Esophagus squamous epithelium (tissue), 5 donors: Measurements from ENCODE around the gene TMEM178B. TPM values are rescaled to one million over a fixed set of nuclear protein-coding genes. Genes with fewer than 3 reads are reported as not detected.

Source experiments
- DNase-seq: peaks from one replicate; lab custom pipeline; 2025; lab: John Stamatoyannopoulos, UW
- H3K27ac ChIP-seq, 4 donors: fragments of 200-600 bp; sonication (generic); one replicate each; pipeline ENCODE4 v1.5.1; 2016 to 2019; ENCODE audit warnings: mild to moderate bottlenecking in 1 of 4
- H3K27me3 ChIP-seq, 4 donors: fragments of 200-600 bp; sonication (generic); 1 replicate in 3 of 4; 2 replicates in 1 of 4; pipeline versions ENCODE4 v1.5.1 to v1.6.0; 2017 to 2021; ENCODE audit warnings: antibody characterized with exemption in 1 of 4
- H3K36me3 ChIP-seq, 3 donors: fragments of 200-600 bp; sonication (generic); one replicate each; pipeline ENCODE4 v1.5.1; 2016 to 2019
- H3K4me1 ChIP-seq, 3 donors: fragments of 200-600 bp; sonication (generic); one replicate each; pipeline ENCODE4 v1.5.1; 2017 to 2019
- H3K4me3 ChIP-seq, 4 donors: fragments of 200-600 bp; sonication (generic); 1 replicate in 3 of 4; 2 replicates in 1 of 4; pipeline ENCODE4 v1.5.1; 2016 to 2019; ENCODE audit warnings: mild to moderate bottlenecking in 2 of 4, moderate library complexity in 1 of 4
- H3K9me3 ChIP-seq, 3 donors: fragments of 200-600 bp; sonication (generic); one replicate each; pipeline ENCODE4 v1.5.1; 2016 to 2019
- CTCF ChIP-seq, 6 experiments: fragments of 450-650 bp in 4 of 6; fragments of 200-600 bp in 2 of 6; sonication (generic) in 2 of 6; IDR thresholded peaks; one replicate each; pipeline ENCODE4 v1.5.1; 2016 to 2019; ENCODE audit warnings: antibody characterized with exemption in 6 of 6, mild to moderate bottlenecking in 4 of 6, moderate library complexity in 4 of 6
- POLR2A ChIP-seq, 4 donors: fragments of 450-650 bp; IDR thresholded peaks; one replicate each; pipeline ENCODE4 v1.6.1; 2017; ENCODE audit warnings: antibody characterized with exemption in 4 of 4, mild to moderate bottlenecking in 4 of 4, moderate library complexity in 3 of 4
- WGBS, 2 donors: methylation state at CpG; one replicate each; pipeline ENCODE4 v1.1.5; 2018; 5-methylcytosine and 5-hydroxymethylcytosine counted together
- intact Hi-C: fragments of 100-400 bp; cut with DNase I; formaldehyde crosslinking; loops from one replicate; pipeline ENCODE4 v1.15.0; 2022
- total RNA-seq, 4 donors: library from RNA; depleted of rRNA; stranded (reverse); fragments of >200 nt; gene quantifications; one replicate each; pipeline ENCODE4 v1.1.0, GENCODE V29; 2016
- donor health status: DM: yes; HTN: yes; CAD: no.

The TMEM178B gene
- total RNA-seq, 4 donors from 2014 or later = 0.95 to 1.7 (median 1.2) TPM

DNA sequence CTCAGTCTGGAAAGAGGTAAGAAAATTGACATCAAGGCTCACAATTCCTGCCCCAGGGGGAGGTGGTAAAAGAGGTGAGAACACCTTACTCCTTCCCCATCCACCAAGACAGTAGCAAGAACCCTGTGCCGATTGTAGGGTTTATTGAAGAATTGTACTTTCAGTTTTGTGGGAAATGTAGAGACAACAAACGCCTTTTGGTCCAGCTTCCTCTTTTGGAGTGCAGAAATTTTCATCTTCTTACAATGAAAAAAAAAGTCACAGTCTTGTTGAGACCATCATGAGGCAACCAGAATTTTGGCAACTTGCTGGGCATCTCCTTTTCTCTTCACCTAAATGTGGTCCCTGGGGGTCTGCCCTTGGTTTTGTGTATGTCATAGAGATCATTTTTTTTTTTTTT lies 217.7 kb downstream of the TMEM178B start:
- Histone ChIP-seq H3K27me3 (no peaks in the 10 kb centered on the region), H3K4me1 (peaks cover 5 to 23% (median 9%) of the 10 kb centered on the region in 3 donors), H3K9me3 (no peaks in the 10 kb centered on the region), H3K4me3 (no peak overlapping the region), H3K27ac (no peak overlapping the region), H3K36me3 (no peaks in the 10 kb centered on the region)
- 40 to 45% methylated on average over 2 of the region's 2 CpGs for WGBS, 2 donors
- intact Hi-C loops = no loop called here
- no peak for TF ChIP-seq POLR2A (IDR thresholded peaks at IDR 0.05)
- no peak for TF ChIP-seq CTCF (IDR thresholded peaks at IDR 0.05)
- no peak for DNase-seq

DNA sequence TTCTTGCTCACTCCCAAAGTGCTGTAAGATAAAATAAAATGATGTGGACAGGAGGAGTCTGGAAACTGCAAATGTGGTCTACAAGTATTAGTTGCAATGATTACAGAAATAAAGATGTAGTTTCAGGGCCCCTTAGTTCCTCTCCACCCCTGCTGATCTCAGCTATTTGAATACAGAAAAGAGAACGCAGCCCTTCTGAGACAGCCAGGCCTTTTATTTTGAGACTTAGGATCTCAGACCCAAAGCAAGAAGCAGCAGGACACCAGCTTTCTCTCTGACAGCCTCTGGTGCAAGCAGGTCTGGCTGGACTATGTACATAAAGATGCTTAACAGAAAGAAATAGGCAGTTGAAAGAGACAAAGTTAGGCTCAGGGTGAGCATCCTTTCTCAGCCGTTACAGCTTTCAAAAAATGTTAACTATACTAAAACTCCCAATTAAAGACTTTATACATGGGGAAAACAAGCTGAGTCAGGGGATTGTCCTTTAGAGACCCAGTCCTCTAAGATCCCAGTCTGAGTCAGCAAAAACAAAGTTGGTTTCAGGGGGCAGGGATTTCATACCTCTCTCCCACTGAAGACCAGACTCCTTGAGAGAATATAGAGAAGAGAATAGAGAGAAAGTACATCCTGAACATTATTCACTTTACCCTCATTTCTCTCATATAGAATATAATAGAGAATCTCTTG lies 220.4 kb downstream of the TMEM178B start:
- intact Hi-C loops = no loop called here
- TF ChIP-seq POLR2A (IDR thresholded peaks at IDR 0.05) = no peak
- no peak for TF ChIP-seq CTCF (IDR thresholded peaks at IDR 0.05)
- Histone ChIP-seq H3K9me3 (no peaks in the 10 kb centered on the region), H3K27me3 (no peaks in the 10 kb centered on the region), H3K36me3 (no peaks in the 10 kb centered on the region), H3K4me3 (no peak overlapping the region), H3K4me1 (peaks cover under 1 to 2% (median 1%) of the 10 kb centered on the region in 3 donors), H3K27ac (no peak overlapping the region)
- no peak for DNase-seq
- 80 to 89% methylated on average over 2 of the region's 2 CpGs for WGBS, 2 donors

DNA sequence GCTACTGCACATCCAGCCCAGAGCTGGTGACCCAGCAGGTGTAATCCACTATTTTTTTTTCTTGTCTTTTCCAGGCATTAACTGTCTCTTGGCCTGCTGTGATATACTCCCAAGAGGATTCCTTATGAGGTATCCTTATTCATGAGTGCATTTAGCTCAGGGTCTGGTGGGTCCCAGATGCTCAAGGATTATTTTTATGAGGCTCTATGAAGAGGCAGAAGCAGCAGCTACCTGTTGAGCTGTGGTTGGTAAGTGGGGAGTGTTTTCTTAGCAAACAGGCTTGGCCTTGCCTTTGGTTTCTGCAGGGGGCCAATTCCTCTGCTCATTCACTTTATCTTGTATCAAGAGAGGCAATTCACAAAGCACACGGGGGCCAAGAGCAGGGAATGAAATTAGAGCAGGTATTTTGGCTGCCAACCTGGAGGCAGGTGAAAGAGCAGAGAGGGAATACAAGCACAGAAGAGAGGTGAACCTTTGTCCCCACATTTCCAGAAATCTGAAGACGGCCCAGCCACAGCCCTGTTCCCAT lies 221.6 kb downstream of the TMEM178B start:
- TF ChIP-seq POLR2A (IDR thresholded peaks at IDR 0.05) (no peak), CTCF (IDR thresholded peaks at IDR 0.05) (no peak)
- H3K27ac ChIP-seq = no peak overlapping the region
- WGBS, 2 donors = 46 to 55% methylated on average over 1 to 2 of the region's 2 CpGs
- intact Hi-C loops = no loop called here
- no peaks in the 10 kb centered on the region for H3K27me3 ChIP-seq
- no peak overlapping the region for H3K4me3 ChIP-seq
- DNase-seq = no peak
- no peaks in the 10 kb centered on the region for H3K9me3 ChIP-seq
- no peaks in the 10 kb centered on the region for H3K4me1 ChIP-seq
- H3K36me3 ChIP-seq = no peaks in the 10 kb centered on the region

DNA sequence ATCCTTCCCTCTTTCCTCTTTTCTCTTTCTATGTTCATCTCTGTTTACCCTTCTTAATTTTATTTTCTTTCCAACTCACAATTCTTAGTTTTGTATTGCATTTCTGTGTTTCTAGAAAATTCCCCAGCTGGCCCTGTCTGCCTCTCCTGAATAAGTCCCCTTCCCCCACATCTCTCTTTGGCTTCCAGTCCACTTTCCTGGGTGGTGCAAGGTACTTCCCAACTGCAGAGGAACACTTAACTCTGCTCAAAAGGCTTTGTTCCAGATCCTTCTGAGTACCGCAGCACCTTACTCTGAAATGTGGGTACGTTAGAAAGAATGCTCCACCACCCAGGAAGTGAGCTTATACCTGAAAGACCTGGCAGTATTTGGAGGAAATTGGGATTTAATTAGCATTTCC lies 227.0 kb downstream of the TMEM178B start:
- Histone ChIP-seq H3K27me3 (no peaks in the 10 kb centered on the region), H3K9me3 (no peaks in the 10 kb centered on the region), H3K4me1 (no peaks in the 10 kb centered on the region), H3K36me3 (no peaks in the 10 kb centered on the region), H3K27ac (no peak overlapping the region), H3K4me3 (no peak overlapping the region)
- DNase-seq = no peak
- intact Hi-C loops = no loop called here
- 75 to 93% methylated on average over 2 of the region's 2 CpGs for WGBS, 2 donors
- TF ChIP-seq POLR2A (IDR thresholded peaks at IDR 0.05) (no peak), CTCF (IDR thresholded peaks at IDR 0.05) (no peak)

GRCh38 chr7:141301544-141301943 lies 227.7 kb downstream of the TMEM178B start:
- Histone ChIP-seq H3K9me3 (no peaks in the 10 kb centered on the region), H3K27me3 (no peaks in the 10 kb centered on the region), H3K4me3 (no peak overlapping the region), H3K36me3 (no peaks in the 10 kb centered on the region), H3K4me1 (no peaks in the 10 kb centered on the region), H3K27ac (no peak overlapping the region)
- WGBS, 2 donors = 77 to 82% methylated on average over 6 to 7 of the region's 8 CpGs
- no peak for TF ChIP-seq CTCF (IDR thresholded peaks at IDR 0.05)
- no peak for TF ChIP-seq POLR2A (IDR thresholded peaks at IDR 0.05)
- no peak for DNase-seq
- intact Hi-C loops = no loop called here
